ENCODE measurements around the gene C1orf105.

- TF ChIP-seq CTCF (IDR thresholded peaks at IDR 0.05; ENCODE audit: control extremely low read depth in 1 of 3, insufficient read depth in 1 of 3, low read depth in 1 of 3, low read length in 3 of 3) (no peak), TEAD4 (IDR thresholded peaks at IDR 0.05; ENCODE audit: low read depth, low read length) (no peak)
Measured at GRCh38 chr1:172421974-172422604, 1.6 kb downstream of the C1orf105 start.
